ACHN (cell line): ENCODE measurements around the gene SMIM41.

Source experiments
- DNase-seq: peaks from one replicate; pipeline ENCODE4 v3.0.0-alpha.2; 2015
- in situ Hi-C: cut with HindIII; loops from 2 replicates; pipeline ENCODE4 v1.10.0; 2017; ENCODE audit warnings: low sequenced_read_pairs, low pct_ligation_motif_present, low pct_unique_long_range_greater_than_20kb

SMIM41 gene

GRCh38 chr12:52116222-52117125, 37.0 kb downstream of the SMIM41 start:
- DNase-seq, result peak; percentile 56
- in situ Hi-C loops, result loop anchor here (5.0 kb wide), 1 partner anchor 84 kb away; no protein-coding TSS in a partner anchor

- in situ Hi-C loops, result loop anchor here (5.0 kb wide), 1 partner anchor 86 kb away; no protein-coding TSS in a partner anchor
- peak; percentile 22 for DNase-seq
Measured at GRCh38 chr12:52117806-52118475, 38.4 kb downstream of the SMIM41 start.

- DNase-seq, result peak; percentile 30
- in situ Hi-C loops, result loop anchor here (5.0 kb wide), 1 partner anchor 87 kb away; no protein-coding TSS in a partner anchor
Measured at GRCh38 chr12:52119398-52120254, 40.1 kb downstream of the SMIM41 start.

GRCh38 chr12:52120951-52121823, 41.7 kb downstream of the SMIM41 start:
- in situ Hi-C loops, result no loop called here

GRCh38 chr12:52121824-52122539, 42.5 kb downstream of the SMIM41 start:
- in situ Hi-C loops, result no loop called here
- DNase-seq, result peak; percentile 71

More at GRCh38 chr12:52120951-52121823, 41.7 kb downstream of the SMIM41 start:
- no peak for DNase-seq

- DNase-seq, result no peak
- in situ Hi-C loops, result no loop called here
Measured at GRCh38 chr12:52122540-52122871, 43.0 kb downstream of the SMIM41 start.

GRCh38 chr12:52122904-52123303, 43.4 kb downstream of the SMIM41 start:
- DNase-seq, result no peak
- in situ Hi-C loops, result no loop called here

- in situ Hi-C loops, result no loop called here
- no peak for DNase-seq
Measured at GRCh38 chr12:52123487-52124186, 44.1 kb downstream of the SMIM41 start.

- in situ Hi-C loops, result no loop called here
- DNase-seq, result no peak
Measured at GRCh38 chr12:52125476-52125900, 46.0 kb downstream of the SMIM41 start.

- in situ Hi-C loops, result no loop called here
- no peak for DNase-seq
Measured at GRCh38 chr12:52126050-52126604, 46.6 kb downstream of the SMIM41 start.

- no peak for DNase-seq
- in situ Hi-C loops, result no loop called here
Measured at GRCh38 chr12:52126605-52127578, 47.4 kb downstream of the SMIM41 start.

GRCh38 chr12:52127683-52128450, 48.4 kb downstream of the SMIM41 start:
- in situ Hi-C loops, result no loop called here
- DNase-seq, result no peak

- no peak for DNase-seq
- in situ Hi-C loops, result no loop called here
Measured at GRCh38 chr12:52130711-52131110, 51.2 kb downstream of the SMIM41 start.

- in situ Hi-C loops, result no loop called here
Measured at GRCh38 chr12:52132754-52133161, 53.3 kb downstream of the SMIM41 start.

GRCh38 chr12:52137746-52138145, 58.2 kb downstream of the SMIM41 start:
- DNase-seq, result no peak
- in situ Hi-C loops, result no loop called here

More at GRCh38 chr12:52132754-52133161, 53.3 kb downstream of the SMIM41 start:
- DNase-seq, result no peak
